ENCODE data around the gene WNT3.

Gene WNT3

DNA sequence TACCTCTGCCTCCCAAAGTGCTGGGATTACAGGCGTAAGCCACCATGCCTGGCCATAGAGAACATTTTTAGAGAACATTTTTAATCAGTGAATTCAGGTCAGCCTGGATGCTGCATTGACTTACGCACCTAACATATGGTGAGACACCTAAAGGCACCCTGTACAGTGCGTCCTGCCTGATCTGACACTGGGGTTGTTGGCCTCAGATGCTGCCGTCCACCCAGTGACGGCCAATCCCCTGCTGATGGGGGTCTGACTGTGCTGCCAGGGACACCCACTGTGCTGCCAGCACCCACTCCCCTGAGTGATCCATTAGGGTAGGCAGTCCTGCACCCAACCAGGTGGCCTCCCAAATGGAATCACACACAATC, 38.5 kb downstream of the WNT3 start:
- DNase-seq = no peak

- no peak for DNase-seq
Measured at GRCh38 chr17:46777943-46778915, 40.3 kb downstream of the WNT3 start.

GRCh38 chr17:46776298-46777005, 42.0 kb downstream of the WNT3 start:
- DNase-seq = no peak

- no peak for DNase-seq
Measured at GRCh38 chr17:46774108-46774737, 44.3 kb downstream of the WNT3 start.

DNA sequence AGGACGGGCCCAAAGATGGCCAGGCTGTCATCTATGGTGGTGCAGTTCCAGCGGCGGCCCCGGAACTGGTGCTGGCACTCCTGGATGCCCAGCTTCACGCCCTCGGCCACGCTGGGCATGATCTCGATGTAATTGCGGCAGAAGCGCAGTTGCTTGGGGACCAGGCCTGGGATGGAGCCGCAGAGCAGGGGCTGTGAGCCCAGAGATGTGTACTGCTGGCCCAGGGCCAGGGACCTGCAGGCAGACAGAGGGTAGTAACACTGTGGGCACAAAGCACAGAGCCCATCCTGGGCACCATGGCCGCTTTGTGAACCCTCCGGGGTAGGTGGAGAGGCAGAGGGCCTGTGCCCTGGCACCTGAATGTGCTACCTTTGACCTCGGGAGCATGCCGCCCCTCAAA, 44.8 kb downstream of the WNT3 start:
- no peak for DNase-seq

GRCh38 chr17:46773221-46773605, 45.3 kb downstream of the WNT3 start:
- no peak for DNase-seq

GRCh38 chr17:46772475-46773220, 45.8 kb downstream of the WNT3 start:
- no peak for DNase-seq

GRCh38 chr17:46771561-46772474, 46.7 kb downstream of the WNT3 start:
- peak; percentile 38 for DNase-seq

GRCh38 chr17:46770818-46771560, 47.5 kb downstream of the WNT3 start:
- peak; percentile 60 for DNase-seq

DNA sequence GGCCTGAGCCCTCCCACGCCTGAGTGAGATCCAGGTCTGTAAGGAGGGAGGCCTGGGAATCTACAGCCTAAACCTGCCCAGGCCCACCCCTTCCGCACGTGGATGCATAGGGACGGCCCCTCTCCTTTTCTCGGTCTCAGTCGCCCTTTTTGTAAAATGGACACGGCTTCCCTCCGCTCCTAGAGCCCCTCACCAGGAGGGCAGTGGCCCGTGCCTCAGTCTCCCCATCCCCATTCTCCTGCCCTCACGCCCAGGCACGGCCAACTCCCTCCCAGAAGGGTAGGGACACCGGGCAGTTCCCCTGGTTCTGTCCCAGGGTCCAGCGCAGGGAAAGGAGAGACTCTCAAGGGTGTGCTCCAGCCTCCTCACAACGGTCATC, 48.1 kb downstream of the WNT3 start:
- DNase-seq = no peak

DNA sequence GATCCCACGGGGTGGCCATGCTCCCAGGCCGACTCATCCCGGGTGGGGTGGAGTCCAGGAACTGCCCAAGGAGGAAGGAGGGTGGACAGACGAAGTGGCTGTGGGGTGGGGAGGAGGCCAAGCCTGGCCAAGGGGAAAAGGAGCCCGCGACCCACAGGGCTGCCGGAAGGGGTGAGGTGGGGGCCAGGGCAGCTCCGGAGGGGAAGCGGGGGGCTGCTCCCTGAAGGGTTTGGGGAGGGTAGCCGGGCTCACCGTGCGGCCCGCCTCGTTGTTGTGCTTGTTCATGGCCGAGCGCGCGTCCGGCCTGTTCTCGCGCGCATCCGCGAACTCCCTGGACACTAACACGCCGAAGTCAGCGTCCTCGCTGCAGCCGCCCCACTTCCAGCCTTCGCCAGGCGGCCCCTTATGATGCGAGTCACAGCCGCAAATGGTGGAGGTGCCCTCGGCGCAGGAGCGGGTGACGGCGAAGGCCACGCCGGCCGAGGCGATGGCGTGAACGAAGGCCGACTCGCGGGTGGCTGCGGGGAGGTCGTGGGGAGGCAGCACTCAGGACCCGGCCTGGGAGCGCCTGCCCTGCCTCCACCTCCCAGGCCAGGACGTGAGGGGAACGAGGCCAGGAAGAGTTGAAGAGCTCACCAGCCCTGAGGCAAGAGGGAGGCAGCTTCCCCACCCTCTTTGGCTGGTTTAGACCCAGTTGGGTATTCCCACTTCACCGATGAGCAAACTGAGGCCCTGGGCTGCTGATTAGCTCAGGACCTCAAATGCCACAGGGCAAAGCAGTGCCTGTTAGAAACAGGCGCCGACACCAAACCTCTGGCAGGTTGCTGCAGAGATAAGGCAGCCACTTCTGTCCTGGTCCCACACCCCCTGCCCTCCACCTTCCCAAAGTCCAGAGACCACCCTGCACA, 48.7 kb downstream of the WNT3 start:
- peak; percentile 29 for DNase-seq

DNA sequence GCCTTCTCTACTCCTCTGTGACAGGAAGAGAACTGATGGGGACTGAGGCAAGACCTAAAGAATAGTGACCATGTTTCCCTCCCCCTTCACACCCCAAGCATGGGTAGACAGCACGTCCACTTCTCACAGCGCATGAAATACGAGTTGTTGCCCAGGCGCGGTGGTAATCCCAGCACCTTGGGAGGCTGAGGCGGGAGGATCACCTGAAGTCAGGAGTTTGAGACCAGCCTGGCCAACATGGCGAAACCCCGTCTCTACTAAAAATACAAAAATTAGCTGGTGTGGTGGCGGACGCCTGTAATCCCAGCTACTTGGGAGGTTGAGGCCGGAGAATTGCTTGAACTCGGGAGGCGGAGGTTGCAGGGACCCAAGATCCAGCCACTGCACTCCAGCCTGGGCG, 49.6 kb downstream of the WNT3 start:
- peak; percentile 14 for DNase-seq

- DNase-seq = peak; percentile 20
Measured at GRCh38 chr17:46768540-46768870, 50.0 kb downstream of the WNT3 start.

GRCh38 chr17:46766493-46767491, 51.7 kb downstream of the WNT3 start:
- DNase-seq = peak; percentile 19

DNA sequence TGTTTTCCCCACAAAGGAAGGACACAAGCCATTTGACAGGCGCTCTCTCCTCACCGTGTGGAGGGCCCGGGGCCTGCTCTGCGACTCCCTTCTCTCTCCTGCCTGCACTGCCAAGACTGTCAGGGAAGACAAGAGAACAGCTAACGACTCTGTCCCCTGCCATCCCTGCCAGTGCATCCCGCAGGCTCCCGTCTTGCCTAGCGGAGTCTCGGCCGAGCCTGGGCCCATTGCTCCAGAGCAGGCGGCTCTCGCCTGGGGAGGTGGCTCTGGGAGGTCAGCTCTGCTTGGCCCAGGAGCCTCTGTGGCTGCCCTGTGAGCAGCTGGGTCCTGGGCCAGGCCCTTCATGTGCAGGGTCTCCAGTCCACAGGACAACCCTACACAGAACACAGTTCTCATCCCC, 53.0 kb downstream of the WNT3 start:
- peak; percentile 12 for DNase-seq

- peak; percentile 12 for DNase-seq
Measured at GRCh38 chr17:46764709-46765401, 53.6 kb downstream of the WNT3 start.

GRCh38 chr17:46764000-46764708, 54.3 kb downstream of the WNT3 start:
- peak; percentile 10 for DNase-seq

All from stimulated activated CD8-positive, alpha-beta memory T cell treated with anti-CD3 and anti-CD28 coated beads, Interleukin-4, amount 100 ng/mL, for 48 hours (primary cell).